Esophagus muscularis mucosa (tissue), 4 donors: ENCODE data around the gene SERPINE1.

Experiments used
- EP300 ChIP-seq: sonication (generic); formaldehyde crosslinking; IDR thresholded peaks from one replicate; pipeline ENCODE4 v1.6.1; 2017; ENCODE audit warnings: antibody characterized with exemption
- POLR2A ChIP-seq: fragments of 450-650 bp; IDR thresholded peaks from one replicate; pipeline ENCODE4 v1.6.1; 2017; ENCODE audit warnings: antibody characterized with exemption, moderate library complexity, mild to moderate bottlenecking, low read depth
- POLR2AphosphoS5 ChIP-seq, 2 donors: sonication (generic); formaldehyde crosslinking; IDR thresholded peaks; one replicate each; pipeline ENCODE4 v1.6.1; 2017; ENCODE audit warnings: antibody characterized with exemption in 2 of 2
- TF ChIP-seq, protein P1 (sequence below), 3 experiments: fragments of 200-600 bp in 2 of 3; fragments of 450-650 bp in 1 of 3; sonication (generic) in 2 of 3; IDR thresholded peaks; one replicate each; pipeline ENCODE4 v1.5.1; 2017 to 2019; ENCODE audit warnings: antibody characterized with exemption in 3 of 3, mild to moderate bottlenecking in 2 of 3, moderate library complexity in 1 of 3

DNA sequence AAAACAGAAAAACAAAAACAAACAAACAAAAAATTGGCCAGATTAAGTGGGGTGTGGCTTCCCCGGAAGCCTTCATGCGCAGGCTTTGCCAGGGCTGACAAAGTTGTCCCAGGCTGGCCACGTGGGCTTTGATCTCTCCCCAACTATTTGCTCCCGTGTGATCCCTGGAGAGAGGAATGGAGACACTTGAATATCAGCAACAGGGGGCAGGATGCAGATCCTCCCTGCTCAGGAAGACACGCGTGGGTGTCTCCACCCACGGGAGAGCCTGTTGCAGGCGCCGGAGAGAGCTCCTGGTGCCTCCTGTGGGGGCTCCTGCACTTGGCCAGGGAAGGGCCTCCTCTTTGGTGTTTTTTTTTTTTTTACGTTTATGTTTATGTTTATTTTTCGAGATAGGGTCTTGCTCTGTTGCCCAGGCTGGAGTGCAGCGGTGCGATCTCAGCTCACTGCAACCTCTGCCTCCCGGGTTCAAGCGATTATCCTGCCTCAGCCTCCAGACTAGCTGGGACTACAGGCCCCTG is 22.7 kb upstream of the SERPINE1 start:
- TF ChIP-seq, protein P1, sequence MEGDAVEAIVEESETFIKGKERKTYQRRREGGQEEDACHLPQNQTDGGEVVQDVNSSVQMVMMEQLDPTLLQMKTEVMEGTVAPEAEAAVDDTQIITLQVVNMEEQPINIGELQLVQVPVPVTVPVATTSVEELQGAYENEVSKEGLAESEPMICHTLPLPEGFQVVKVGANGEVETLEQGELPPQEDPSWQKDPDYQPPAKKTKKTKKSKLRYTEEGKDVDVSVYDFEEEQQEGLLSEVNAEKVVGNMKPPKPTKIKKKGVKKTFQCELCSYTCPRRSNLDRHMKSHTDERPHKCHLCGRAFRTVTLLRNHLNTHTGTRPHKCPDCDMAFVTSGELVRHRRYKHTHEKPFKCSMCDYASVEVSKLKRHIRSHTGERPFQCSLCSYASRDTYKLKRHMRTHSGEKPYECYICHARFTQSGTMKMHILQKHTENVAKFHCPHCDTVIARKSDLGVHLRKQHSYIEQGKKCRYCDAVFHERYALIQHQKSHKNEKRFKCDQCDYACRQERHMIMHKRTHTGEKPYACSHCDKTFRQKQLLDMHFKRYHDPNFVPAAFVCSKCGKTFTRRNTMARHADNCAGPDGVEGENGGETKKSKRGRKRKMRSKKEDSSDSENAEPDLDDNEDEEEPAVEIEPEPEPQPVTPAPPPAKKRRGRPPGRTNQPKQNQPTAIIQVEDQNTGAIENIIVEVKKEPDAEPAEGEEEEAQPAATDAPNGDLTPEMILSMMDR (IDR thresholded peaks at IDR 0.05): no peak
- no peak for TF ChIP-seq EP300
- TF ChIP-seq POLR2A: no peak
- no peak for TF ChIP-seq POLR2AphosphoS5 (IDR thresholded peaks at IDR 0.05)
